KBM-7 (cell line): ENCODE data around the gene SPPL2B.
"Not testable (repeated sequence)": the region's sequence is repeated elsewhere in the genome, so short reads cannot be mapped to it uniquely, and the experiment has no call there.

Experiments
- DNase-seq: peaks from one replicate; pipeline ENCODE4 v3.0.0-alpha.2; 2015
- in situ Hi-C: fragments of 300-500 bp; cut with MboI; formaldehyde crosslinking; loops from 2 replicates; pipeline ENCODE4 v1.14.3; 2020; ENCODE audit warnings: low sequenced_read_pairs, low pct_unique_long_range_greater_than_20kb, mixed read lengths

The SPPL2B gene

DNA sequence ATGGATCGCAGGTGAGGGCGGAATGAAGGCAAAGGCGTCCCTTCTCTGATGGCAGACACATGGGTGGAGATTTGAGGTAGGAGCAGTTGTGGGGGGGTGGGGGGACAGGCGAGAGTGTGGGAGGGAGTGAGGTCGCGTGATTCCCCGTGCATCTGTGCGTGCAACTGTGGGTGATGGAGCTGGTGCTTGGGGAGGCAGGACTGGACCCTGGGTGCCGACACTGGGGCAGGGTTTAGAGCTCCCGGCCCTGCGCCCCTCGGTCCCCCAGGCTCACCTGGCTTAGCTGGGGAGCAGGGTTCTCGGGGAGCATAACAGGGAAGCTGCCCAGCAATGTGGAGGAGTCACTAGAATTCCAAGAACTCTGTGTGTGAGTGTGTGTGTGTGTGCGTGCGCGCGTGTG lies 34.9 kb downstream of the SPPL2B start:
- DNase-seq: no peak
- in situ Hi-C loops: no loop called here

- in situ Hi-C loops: no loop called here
- DNase-seq: no peak
Observed at GRCh38 chr19:2365201-2365970, 36.9 kb downstream of the SPPL2B start.

GRCh38 chr19:2371656-2372055 lies 43.2 kb downstream of the SPPL2B start:
- no peak for DNase-seq
- in situ Hi-C loops: no loop called here

- in situ Hi-C loops: no loop called here
Observed at GRCh38 chr19:2372076-2372612, 43.7 kb downstream of the SPPL2B start.

GRCh38 chr19:2374808-2375207 lies 46.3 kb downstream of the SPPL2B start:
- in situ Hi-C loops: no loop called here
- DNase-seq: no peak

More at GRCh38 chr19:2372076-2372612, 43.7 kb downstream of the SPPL2B start:
- DNase-seq: no peak

DNA sequence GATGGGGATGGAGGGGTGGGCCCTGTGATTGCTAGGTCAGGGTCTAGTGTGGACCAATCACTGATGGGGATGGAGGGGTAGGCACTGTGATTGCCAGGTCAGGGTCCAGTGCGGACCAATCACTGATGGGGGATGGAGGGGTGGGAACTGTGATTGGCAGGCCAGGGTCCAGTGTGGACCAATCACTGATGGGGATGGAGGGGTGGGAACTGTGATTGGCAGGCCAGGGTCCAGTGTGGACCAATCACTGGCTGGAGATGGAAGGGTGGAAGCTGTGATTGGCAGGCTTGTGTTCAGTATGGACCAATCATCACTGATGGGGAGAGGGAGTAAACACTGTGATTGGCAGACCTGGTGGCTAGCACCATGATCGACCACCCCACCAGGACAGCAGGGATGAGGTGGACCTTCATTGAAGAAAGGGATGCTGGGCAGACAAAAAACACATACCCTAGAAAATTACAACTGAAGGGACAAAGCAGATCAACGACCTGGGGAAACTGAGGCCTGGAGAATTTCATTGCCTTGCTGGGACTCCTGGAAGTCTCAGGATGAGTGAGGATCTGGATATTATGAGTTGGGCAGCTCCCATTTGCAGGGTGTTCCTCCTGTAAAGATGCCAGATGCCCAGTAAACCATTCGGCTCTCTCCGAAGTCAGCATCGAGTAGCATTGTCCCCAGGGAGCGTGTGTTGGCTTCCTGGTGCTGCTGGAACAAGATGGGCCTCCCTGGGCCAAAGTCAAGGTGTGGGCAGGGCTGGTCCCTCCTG lies 47.1 kb downstream of the SPPL2B start:
- in situ Hi-C loops: no loop called here
- DNase-seq: no peak

DNA sequence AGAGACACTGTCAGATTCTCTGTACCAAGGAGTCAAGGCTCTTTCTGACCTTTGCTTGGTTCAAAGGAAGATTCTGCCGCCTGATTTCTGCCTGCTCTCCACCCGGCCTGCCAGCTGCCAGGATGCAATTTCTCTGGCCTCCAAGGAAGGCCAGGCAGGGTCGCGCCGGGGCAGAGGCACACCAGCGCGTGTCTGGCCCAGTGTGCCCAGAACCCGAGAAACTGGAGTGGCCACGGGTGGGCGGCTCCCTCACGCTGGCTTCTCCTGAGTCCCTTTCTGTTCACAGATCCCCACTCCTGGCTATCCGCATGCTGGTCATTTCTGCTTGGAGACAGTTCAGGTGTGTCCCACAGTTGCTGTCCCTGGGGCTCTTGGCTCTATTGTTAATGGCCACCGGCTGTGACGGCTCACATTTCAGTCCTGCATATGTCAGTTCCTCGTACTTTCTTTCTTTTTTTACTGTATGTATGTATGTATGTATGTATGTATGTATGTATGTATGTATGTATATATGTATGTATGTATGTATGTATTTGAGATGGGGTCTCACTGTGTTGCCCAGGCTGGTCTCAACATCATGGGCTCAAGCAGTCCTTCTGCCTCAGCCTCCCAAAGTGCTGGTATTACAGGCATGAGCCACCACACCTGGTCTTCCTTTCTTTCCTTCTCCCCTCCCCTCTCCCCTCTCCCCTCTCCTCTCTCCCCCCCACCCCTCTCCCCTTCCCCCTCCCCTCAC lies 48.5 kb downstream of the SPPL2B start:
- no peak for DNase-seq
- in situ Hi-C loops: no loop called here

DNA sequence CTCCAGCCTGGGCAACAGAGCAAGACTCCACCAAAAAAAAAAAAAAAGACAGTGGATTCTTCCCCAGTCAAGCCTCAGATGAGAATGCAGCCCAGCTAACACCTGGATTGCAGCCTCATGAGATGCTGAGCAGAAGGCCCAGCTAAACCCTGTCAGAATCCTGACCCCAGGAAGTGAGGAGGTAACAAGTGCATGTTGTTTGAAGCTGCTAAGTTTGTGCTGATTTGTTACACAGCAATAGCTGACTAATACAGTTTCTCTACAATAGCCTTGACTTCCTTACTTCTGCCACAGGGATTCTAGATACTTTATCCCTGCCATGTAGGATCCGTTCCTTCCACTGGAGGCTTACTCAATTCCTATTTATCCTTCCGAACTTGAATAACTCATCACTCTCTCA lies 52.1 kb downstream of the SPPL2B start:
- in situ Hi-C loops: no loop called here
- no peak for DNase-seq

DNA sequence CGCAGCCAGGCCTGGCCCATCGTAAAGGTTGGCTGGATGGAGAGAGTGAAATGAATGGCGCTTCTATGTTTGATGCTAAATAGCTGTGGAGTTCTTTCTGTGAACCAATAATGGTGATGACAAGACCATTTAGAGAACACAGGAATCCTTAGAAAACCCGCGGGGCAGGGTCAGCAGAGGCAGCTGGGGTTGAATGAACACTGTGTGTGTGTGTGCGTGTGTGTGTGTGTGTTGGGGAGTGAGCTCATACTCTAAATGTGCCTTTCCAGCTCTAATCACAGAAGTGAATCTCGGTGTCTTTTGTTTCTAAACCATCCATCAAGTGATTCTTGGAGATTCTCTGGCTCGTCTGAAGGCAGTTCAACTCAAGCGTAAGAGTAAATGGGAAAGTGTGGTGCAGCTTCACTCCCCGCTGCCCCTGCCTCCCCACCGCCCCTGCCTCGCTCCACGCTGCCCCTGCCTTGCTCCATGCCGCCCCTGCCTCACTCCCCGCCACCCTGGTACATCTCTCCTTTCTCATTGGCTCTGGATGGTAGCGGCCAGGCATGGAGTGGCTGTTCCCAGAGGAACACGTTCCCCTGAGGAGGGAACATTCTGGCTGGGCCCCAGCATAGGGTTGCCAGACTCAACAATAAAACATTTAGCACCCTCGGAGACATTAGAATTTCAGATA lies 52.8 kb downstream of the SPPL2B start:
- no peak for DNase-seq

GRCh38 chr19:2382530-2383222 lies 54.2 kb downstream of the SPPL2B start:
- in situ Hi-C loops: no loop called here
- no peak for DNase-seq

More for the DNA sequence above, 52.8 kb downstream of the SPPL2B start:
- in situ Hi-C loops: no loop called here

DNA sequence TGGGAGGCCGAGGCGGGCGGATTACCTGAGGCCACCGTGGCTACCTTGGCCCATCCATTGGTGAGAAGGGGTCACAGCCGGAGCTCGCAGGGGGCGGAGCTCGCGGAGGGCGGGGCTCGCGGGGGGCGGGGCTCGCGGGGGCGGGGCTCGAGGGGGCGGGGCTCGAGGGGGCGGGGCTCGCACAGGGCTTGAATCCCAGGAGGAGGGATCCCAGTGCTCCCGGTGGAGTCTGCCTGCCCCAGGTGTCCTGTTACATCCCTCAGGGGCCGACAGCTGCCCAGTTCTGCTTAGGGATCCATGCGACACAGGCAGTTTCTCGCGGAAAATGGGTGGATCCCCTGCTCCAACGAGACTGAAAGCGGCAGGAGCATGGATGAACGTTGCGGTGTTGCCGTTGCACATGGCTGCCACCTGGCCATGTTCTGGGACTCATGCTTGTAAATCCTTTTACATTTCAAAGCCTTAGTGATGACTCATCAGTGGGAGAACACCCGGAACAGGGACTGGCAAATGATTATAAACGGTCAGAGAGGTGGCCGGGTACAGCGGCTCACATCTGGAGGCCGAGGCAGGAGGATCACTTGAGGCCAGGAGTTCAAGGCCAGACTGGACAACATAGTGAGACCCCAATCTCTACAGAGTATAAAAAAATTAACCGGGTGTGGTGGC lies 56.7 kb downstream of the SPPL2B start:
- peak; percentile 54 for DNase-seq
- in situ Hi-C loops: no loop called here

- no peak for DNase-seq
- in situ Hi-C loops: no loop called here
Observed at GRCh38 chr19:2387367-2388288, 59.1 kb downstream of the SPPL2B start.

- in situ Hi-C loops: no loop called here
- DNase-seq: no peak
Observed at GRCh38 chr19:2389594-2389993, 61.1 kb downstream of the SPPL2B start.

- in situ Hi-C loops: no loop called here
Observed at GRCh38 chr19:2391118-2391725, 62.7 kb downstream of the SPPL2B start.

DNA sequence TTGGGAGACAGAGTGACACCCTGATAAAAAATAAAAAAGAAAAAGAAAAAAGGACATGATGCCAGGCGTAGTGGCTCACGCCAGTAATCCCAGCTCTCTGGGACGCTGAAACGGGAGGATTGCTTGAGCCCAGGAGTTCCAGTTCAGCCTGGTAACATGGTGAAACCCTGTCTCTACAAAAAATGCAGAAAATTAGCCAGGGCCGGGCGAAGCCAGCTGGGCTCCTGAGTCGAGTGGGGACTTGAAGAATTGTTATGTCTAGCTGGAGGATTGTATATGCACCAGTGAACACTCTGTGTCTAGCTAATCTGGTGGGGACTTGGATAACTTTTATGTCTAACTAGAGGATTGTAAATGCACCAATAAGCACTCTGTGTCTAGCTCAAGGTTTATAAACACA lies 63.9 kb downstream of the SPPL2B start:
- in situ Hi-C loops: no loop called here
- DNase-seq: no peak

More at GRCh38 chr19:2391118-2391725, 62.7 kb downstream of the SPPL2B start:
- peak; percentile 82 for DNase-seq

DNA sequence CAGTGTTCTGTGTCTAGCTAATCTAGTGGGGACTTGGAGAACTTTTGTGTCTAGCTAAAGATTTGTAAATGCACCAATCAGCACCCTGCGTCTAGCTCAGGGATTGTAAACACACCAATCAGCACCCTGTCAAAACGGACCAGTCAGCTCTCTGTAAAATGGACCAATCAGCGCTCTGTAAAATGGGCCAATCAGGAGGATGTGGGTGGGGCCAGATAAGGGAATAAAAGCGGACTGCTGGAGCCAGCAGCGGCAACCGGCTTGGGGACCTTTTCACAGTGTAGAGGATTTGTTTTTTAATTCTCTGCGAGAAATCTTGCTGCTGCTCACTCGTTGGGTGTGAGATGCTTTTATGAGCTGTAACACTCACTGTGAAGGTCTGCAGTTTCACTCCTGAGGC lies 64.4 kb downstream of the SPPL2B start:
- DNase-seq, in situ Hi-C loops: not testable (repeated sequence)

DNA sequence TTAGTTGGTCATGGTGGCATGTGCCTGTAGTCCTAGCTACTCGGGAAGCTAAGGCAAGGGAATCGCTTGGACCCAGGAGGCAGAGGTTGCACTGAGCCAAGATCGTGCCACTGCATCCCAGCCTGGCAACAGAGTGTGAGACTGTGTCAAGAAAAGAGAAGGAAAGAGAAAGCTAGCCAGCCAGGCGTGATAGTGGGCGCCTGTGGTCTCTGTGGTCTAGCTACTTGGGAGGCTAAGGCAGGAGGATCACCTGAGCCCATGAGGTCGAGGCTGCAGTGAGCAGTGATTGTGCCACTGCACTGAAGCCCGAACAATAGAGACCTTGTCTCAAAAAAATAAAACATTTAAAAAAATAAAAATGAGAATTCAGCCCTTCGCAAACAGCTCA lies 65.6 kb downstream of the SPPL2B start:
- in situ Hi-C loops: no loop called here
- DNase-seq: no peak
